NCI-H2029 treated with DMSO at 0.1 percent for 48 hours (cell line): ENCODE measurements around the gene NTRK2.

Experiments used
- DNase-seq: peaks from one replicate; lab custom pipeline; 2025; lab: John Stamatoyannopoulos, UW

NTRK2 gene

DNA sequence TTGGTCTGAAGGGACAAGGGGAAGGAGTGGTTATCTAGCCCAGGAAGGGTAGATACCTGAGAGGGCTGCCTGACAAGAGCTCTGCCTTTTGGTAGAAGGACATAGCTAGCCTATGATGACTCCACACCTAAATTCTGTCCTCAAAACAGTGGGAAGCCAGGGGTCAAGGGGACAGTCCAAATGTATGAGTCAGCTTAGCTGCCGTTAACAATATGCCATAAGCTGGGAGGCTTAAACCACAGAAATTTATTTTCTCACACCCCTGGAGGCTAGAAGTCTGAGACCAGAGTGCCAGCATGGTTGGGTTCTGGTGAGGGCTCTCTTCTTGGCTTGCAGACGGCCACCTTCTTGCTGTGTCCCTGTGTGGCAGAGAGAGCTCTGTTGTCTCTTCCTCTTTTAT lies 306.4 kb downstream of the NTRK2 start:
- DNase-seq, result no peak

GRCh38 chr9:84978661-84979060 lies 309.1 kb downstream of the NTRK2 start:
- DNase-seq, result no peak

GRCh38 chr9:84983749-84984148 lies 314.2 kb downstream of the NTRK2 start:
- no peak for DNase-seq

- no peak for DNase-seq
Measured at GRCh38 chr9:84988621-84989020, 319.1 kb downstream of the NTRK2 start.

DNA sequence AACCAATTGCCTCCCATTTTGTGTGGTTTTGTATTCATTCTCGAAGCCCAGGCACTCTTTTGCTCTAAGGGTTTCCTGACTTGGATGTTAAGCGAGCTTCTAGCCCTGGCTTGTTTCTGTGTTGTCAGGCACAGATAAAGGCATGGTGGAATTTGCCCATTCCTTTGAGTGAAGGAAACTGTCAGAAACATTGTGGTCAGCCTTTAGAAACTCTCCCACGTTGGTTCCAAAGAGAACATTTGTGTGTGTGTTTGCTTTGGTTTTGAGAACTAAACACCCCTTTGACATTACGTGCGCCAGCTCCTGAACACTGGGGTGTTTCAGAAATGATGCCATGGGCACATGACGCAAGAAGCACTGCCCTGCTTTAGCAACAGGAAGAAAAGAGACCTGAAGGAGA lies 320.9 kb downstream of the NTRK2 start:
- DNase-seq, result no peak

GRCh38 chr9:84990850-84991513 lies 321.5 kb downstream of the NTRK2 start:
- no peak for DNase-seq

- DNase-seq, result no peak
Measured at GRCh38 chr9:84991514-84991870, 322.0 kb downstream of the NTRK2 start.

GRCh38 chr9:84992381-84992780 lies 322.9 kb downstream of the NTRK2 start:
- DNase-seq, result no peak

DNA sequence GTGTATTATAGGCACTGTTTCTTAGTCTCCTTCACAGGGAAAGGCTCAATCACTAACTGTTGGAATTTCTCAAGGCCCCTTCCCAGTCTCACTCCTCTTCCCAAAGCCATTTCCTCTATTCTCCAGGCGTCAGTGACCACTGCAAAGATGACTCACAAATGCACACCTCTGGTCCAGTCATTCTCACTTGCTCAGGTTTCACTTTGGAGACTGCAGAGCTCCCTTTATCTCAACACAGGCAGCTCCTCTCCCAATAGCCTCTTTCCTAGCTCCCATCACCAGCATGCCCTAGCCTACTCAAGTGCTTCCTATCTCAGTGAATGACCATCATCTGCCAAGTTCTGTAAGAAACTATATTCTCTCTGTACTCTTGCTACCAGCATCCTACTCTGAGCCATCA lies 323.6 kb downstream of the NTRK2 start:
- no peak for DNase-seq

DNA sequence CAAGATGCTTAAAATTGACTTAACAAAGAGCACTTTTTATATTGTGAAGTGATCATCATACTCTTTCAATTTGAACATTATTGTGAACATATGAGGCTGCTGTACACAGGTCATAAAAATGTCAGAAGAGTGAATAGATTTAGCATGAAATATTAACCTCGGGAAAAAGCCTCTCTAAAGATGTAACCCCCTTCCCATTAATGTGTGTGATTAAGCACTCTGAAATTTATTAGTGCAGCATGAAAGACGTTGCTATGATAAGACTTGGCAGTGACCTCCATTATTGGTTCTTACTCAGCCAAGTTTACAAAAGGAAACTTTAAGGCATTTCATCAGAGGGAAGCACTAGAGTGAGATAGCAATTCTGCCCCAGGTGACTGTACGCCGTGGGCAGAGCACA lies 326.5 kb downstream of the NTRK2 start:
- DNase-seq, result no peak

- no peak for DNase-seq
Measured at GRCh38 chr9:84996716-84997115, 327.2 kb downstream of the NTRK2 start.

- DNase-seq, result no peak
Measured at GRCh38 chr9:84997472-84997871, 327.9 kb downstream of the NTRK2 start.

- DNase-seq, result no peak
Measured at GRCh38 chr9:84998639-84999038, 329.1 kb downstream of the NTRK2 start.

- DNase-seq, result no peak
Measured at GRCh38 chr9:84999788-85000187, 330.3 kb downstream of the NTRK2 start.

- DNase-seq, result no peak
Measured at GRCh38 chr9:85001925-85002324, 332.4 kb downstream of the NTRK2 start.

GRCh38 chr9:85004818-85005413 lies 335.4 kb downstream of the NTRK2 start:
- DNase-seq, result no peak

GRCh38 chr9:85007748-85008147 lies 338.2 kb downstream of the NTRK2 start:
- no peak for DNase-seq

DNA sequence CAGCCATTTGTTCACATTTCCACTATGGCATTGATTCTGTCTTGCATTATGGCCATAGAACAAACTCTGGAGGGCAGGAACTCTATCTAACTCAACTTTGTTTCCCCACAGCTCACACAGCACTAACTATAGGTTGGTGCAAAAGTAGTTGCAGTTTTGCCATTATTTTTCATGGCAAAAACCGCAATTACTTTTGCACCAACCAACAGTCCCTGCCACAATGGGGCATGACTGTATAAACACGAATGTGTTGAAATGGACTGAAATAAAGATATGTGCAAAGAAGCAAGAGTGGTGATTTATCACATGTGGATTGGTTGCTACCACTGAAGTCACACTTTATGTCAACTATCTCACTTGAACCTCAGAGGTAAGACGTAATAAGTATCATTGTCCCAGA lies 338.7 kb downstream of the NTRK2 start:
- no peak for DNase-seq

- no peak for DNase-seq
Measured at GRCh38 chr9:85009251-85009650, 339.7 kb downstream of the NTRK2 start.

DNA sequence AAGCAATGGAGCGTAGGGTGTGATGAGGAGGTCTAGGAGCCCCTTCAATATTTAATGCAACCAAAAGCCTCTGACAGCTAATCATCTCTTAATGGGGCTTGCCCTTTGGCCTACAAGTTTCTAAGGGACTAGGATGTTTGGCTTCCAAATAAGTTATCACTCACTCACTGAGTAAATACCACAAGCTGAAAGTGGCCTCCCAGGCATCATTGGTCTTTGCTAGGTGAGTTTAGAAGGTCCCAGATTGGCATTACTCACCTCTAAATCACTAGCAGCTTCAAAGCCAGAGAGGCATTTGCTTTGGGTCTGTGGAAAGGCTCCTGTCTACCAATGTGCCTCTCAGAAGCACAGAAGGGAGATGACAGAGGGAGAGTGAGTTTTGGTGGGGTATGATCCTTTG lies 344.2 kb downstream of the NTRK2 start:
- no peak for DNase-seq

- no peak for DNase-seq
Measured at GRCh38 chr9:85014292-85014691, 344.8 kb downstream of the NTRK2 start.

GRCh38 chr9:85016384-85017006 lies 347.0 kb downstream of the NTRK2 start:
- no peak for DNase-seq

- no peak for DNase-seq
Measured at GRCh38 chr9:85020791-85021190, 351.3 kb downstream of the NTRK2 start.

DNA sequence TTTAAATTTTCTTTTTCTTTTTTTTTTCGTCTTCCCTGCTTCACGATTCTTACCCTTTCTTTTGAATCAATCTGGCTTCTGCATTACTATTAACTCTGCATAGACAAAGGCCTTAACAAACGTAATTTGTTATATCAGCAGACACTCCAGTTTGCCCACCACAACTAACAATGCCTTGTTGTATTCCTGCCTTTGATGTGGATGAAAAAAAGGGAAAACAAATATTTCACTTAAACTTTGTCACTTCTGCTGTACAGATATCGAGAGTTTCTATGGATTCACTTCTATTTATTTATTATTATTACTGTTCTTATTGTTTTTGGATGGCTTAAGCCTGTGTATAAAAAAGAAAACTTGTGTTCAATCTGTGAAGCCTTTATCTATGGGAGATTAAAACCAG lies 352.2 kb downstream of the NTRK2 start:
- DNase-seq, result no peak
